Measurements from ENCODE around the gene KIF22.

DNA sequence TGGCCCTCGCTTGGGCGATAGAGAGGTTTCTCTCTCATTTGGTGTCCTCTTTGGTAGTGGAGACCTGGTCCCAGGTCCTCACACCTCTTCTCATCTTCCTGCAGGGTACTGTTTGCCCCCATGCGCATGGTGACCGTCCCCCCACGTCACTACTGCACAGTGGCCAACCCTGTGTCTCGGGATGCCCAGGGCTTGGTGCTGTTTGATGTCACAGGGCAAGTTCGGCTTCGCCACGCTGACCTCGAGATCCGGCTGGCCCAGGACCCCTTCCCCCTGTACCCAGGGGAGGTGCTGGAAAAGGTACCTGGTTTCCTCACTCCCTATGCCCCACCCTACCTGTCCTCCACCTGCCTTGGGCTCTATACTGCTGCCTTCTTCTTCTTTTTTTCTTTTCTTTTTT is 40.2 kb downstream of the KIF22 start:
- TF ChIP-seq, protein P1, sequence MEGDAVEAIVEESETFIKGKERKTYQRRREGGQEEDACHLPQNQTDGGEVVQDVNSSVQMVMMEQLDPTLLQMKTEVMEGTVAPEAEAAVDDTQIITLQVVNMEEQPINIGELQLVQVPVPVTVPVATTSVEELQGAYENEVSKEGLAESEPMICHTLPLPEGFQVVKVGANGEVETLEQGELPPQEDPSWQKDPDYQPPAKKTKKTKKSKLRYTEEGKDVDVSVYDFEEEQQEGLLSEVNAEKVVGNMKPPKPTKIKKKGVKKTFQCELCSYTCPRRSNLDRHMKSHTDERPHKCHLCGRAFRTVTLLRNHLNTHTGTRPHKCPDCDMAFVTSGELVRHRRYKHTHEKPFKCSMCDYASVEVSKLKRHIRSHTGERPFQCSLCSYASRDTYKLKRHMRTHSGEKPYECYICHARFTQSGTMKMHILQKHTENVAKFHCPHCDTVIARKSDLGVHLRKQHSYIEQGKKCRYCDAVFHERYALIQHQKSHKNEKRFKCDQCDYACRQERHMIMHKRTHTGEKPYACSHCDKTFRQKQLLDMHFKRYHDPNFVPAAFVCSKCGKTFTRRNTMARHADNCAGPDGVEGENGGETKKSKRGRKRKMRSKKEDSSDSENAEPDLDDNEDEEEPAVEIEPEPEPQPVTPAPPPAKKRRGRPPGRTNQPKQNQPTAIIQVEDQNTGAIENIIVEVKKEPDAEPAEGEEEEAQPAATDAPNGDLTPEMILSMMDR (IDR thresholded peaks at IDR 0.05) = no peak
- TF ChIP-seq POLR2A (IDR thresholded peaks at IDR 0.05; ENCODE audit: low read length) = no peak
- TF ChIP-seq, protein P2, sequence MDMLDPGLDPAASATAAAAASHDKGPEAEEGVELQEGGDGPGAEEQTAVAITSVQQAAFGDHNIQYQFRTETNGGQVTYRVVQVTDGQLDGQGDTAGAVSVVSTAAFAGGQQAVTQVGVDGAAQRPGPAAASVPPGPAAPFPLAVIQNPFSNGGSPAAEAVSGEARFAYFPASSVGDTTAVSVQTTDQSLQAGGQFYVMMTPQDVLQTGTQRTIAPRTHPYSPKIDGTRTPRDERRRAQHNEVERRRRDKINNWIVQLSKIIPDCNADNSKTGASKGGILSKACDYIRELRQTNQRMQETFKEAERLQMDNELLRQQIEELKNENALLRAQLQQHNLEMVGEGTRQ (IDR thresholded peaks at IDR 0.05) = no peak
- no peak for TF ChIP-seq MAZ (IDR thresholded peaks at IDR 0.05; ENCODE audit: borderline replicate concordance, low read depth, low read length)
- TF ChIP-seq, protein P3, sequence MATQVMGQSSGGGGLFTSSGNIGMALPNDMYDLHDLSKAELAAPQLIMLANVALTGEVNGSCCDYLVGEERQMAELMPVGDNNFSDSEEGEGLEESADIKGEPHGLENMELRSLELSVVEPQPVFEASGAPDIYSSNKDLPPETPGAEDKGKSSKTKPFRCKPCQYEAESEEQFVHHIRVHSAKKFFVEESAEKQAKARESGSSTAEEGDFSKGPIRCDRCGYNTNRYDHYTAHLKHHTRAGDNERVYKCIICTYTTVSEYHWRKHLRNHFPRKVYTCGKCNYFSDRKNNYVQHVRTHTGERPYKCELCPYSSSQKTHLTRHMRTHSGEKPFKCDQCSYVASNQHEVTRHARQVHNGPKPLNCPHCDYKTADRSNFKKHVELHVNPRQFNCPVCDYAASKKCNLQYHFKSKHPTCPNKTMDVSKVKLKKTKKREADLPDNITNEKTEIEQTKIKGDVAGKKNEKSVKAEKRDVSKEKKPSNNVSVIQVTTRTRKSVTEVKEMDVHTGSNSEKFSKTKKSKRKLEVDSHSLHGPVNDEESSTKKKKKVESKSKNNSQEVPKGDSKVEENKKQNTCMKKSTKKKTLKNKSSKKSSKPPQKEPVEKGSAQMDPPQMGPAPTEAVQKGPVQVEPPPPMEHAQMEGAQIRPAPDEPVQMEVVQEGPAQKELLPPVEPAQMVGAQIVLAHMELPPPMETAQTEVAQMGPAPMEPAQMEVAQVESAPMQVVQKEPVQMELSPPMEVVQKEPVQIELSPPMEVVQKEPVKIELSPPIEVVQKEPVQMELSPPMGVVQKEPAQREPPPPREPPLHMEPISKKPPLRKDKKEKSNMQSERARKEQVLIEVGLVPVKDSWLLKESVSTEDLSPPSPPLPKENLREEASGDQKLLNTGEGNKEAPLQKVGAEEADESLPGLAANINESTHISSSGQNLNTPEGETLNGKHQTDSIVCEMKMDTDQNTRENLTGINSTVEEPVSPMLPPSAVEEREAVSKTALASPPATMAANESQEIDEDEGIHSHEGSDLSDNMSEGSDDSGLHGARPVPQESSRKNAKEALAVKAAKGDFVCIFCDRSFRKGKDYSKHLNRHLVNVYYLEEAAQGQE (IDR thresholded peaks at IDR 0.05) = no peak
- TF ChIP-seq SREBF2 (IDR thresholded peaks at IDR 0.05) = no peak
- TF ChIP-seq RNF2 (IDR thresholded peaks at IDR 0.05; ENCODE audit: borderline replicate concordance, low read depth) = no peak
- no peak for TF ChIP-seq KDM5A (IDR thresholded peaks at IDR 0.05)
- no peak for TF ChIP-seq SMC3 (IDR thresholded peaks at IDR 0.05)
- no peak for TF ChIP-seq NR3C1 (IDR thresholded peaks at IDR 0.05)
- TF ChIP-seq CEBPB (IDR thresholded peaks at IDR 0.05) = no peak
- no peak for TF ChIP-seq RFX5 (IDR thresholded peaks at IDR 0.05)
- no peak for TF ChIP-seq CHD2 (IDR thresholded peaks at IDR 0.05; ENCODE audit: low read length, partially characterized antibody)
